Measurements from ENCODE around the gene MAPK1.
"Not testable (repeated sequence)": the region's sequence is repeated elsewhere in the genome, so short reads cannot be mapped to it uniquely, and the experiment has no call there.

MAPK1 gene

DNA sequence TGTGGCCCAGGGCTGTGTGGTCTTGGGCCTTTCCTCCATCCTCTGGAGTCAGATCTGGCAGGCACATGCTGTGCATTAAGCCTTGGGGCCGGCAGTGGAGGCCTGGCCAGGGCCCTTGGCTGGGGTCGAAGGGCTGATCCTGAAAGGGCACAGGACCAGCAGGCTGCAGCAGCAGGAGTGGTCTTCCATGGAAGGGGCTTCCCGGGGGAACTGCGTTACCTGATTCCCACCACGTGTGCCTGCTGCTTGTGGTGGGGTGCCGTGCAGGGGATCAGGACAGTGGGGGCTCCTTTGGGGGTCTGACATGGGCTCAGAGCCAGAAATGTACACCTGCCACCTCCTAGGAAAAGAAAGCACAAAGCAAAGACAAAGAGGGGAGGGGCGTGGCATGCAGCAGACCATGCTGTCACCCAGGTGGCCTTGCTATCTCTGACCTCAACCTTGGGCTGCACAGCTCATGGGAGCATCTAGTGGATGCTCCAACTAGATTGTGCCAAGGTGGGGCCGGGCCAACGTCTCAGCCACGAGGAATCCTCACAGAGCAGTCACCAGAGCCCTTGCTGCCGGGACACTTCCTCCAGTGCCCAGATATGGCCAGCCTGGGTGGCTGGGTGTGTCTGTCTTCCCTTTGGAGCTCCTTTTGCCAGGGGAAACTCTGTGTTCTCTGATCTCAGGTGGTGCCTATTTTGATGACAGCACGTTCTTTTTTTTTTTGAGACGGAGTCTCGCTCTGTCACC, 113.9 kb downstream of the MAPK1 start:
- DNase-seq (ENCODE audit: low read depth, low spot score) = no peak
- ChIA-PET CTCF (no interaction called here), POLR2A (no interaction called here)
- H3K4me3 ChIP-seq (ENCODE audit: low read depth, low read length) = no peak overlapping the region
- TF ChIP-seq, protein P1, sequence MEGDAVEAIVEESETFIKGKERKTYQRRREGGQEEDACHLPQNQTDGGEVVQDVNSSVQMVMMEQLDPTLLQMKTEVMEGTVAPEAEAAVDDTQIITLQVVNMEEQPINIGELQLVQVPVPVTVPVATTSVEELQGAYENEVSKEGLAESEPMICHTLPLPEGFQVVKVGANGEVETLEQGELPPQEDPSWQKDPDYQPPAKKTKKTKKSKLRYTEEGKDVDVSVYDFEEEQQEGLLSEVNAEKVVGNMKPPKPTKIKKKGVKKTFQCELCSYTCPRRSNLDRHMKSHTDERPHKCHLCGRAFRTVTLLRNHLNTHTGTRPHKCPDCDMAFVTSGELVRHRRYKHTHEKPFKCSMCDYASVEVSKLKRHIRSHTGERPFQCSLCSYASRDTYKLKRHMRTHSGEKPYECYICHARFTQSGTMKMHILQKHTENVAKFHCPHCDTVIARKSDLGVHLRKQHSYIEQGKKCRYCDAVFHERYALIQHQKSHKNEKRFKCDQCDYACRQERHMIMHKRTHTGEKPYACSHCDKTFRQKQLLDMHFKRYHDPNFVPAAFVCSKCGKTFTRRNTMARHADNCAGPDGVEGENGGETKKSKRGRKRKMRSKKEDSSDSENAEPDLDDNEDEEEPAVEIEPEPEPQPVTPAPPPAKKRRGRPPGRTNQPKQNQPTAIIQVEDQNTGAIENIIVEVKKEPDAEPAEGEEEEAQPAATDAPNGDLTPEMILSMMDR (IDR thresholded peaks at IDR 0.05; ENCODE audit: insufficient read depth, low read length, missing control alignments) = no peak

DNA sequence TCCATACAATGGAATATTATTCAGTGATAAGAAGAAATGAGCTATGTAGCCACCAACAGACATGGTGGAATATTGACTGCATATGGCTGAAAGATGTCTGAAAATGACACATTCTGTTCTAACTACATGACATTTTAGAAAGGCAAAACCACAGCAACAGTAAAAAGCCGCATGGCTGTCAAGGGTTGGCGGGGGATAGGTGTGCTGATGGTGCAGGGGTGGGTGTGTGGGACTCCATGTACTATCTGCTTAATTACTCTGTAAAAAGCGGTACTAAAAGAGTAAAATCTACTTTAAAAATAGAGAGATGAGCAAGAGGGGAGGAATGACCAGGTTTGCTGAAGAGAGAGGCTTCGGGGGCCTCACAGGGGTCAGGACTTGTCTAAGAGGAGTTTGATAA, 115.2 kb downstream of the MAPK1 start:
- CTCF ChIA-PET = no interaction called here
- no peak for DNase-seq (ENCODE audit: low read depth, low spot score)
- no peak overlapping the region for H3K4me3 ChIP-seq (ENCODE audit: low read depth, low read length)
- POLR2A ChIA-PET = no interaction called here
- TF ChIP-seq, protein P1 (IDR thresholded peaks at IDR 0.05; ENCODE audit: insufficient read depth, low read length, missing control alignments) = no peak

DNA sequence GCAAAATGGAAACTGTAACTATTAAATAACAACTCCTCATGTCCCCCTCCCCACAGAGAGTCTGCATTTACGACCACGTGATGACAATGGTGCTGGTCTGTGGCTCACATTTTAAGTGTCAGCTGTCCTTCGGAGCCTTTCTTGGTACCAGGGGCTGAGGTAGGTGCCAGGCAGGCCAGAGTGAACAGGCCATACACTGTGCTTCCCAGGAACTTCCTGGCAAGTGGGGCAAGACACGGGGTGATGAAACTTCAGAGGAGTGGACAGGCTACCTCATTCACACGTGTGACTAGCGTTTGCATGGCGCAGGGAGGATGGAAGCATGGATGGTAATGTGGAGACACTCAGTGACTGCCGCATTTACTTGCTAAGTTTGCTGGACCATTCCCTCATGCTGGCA, 121.5 kb downstream of the MAPK1 start:
- DNase-seq (ENCODE audit: low read depth, low spot score) = no peak
- TF ChIP-seq, protein P1 (IDR thresholded peaks at IDR 0.05; ENCODE audit: insufficient read depth, low read length, missing control alignments) = no peak
- ChIA-PET CTCF (no interaction called here), POLR2A (no interaction called here)
- H3K4me3 ChIP-seq (ENCODE audit: low read depth, low read length) = no peak overlapping the region

- CTCF ChIA-PET; DNase-seq (ENCODE audit: low read depth, low spot score); H3K4me3 ChIP-seq (ENCODE audit: low read depth, low read length); POLR2A ChIA-PET: not testable (repeated sequence)
These were observed 122.5 kb downstream of the MAPK1 start for GRCh38 chr22:21744917-21745316.

DNA sequence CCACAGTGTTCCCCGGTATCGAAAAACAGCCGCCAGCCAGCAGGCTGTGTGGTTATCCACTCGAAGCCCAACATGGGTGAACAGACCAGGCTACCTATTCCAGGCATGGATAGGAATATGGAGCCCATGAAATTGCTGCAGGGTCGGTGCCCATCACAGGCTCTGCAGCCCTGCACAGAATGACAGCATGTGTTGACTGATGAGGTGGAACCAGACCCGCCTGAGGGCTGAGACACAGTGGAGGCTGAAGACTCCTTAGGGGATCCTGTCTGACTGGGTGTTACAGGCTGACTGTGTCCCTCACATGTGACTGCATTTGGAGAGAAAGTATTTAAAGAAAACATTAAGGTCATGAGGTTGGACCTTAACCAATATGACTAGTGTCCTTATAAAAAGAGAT, 125.7 kb downstream of the MAPK1 start:
- TF ChIP-seq, protein P1 (IDR thresholded peaks at IDR 0.05; ENCODE audit: insufficient read depth, low read length, missing control alignments) = no peak
- ChIA-PET POLR2A (no interaction called here), CTCF (no interaction called here)
- H3K4me3 ChIP-seq (ENCODE audit: low read depth, low read length) = no peak overlapping the region
- DNase-seq (ENCODE audit: low read depth, low spot score) = no peak

- CTCF ChIA-PET = no interaction called here
- no peak overlapping the region for H3K4me3 ChIP-seq (ENCODE audit: low read depth, low read length)
- POLR2A ChIA-PET = no interaction called here
- no peak for DNase-seq (ENCODE audit: low read depth, low spot score)
- TF ChIP-seq, protein P1 (IDR thresholded peaks at IDR 0.05; ENCODE audit: insufficient read depth, low read length, missing control alignments) = no peak
These were observed 126.4 kb downstream of the MAPK1 start for GRCh38 chr22:21741059-21741458.

GRCh38 chr22:21739828-21740377, 127.5 kb downstream of the MAPK1 start:
- TF ChIP-seq, protein P1 (IDR thresholded peaks at IDR 0.05; ENCODE audit: insufficient read depth, low read length, missing control alignments) = no peak
- no peak for DNase-seq (ENCODE audit: low read depth, low spot score)
- ChIA-PET CTCF (interaction anchor here (1.3 kb wide), 1 partner anchor 198 kb away, joined by 3 read pairs; no protein-coding TSS in a partner anchor), POLR2A (no interaction called here)
- no peak overlapping the region for H3K4me3 ChIP-seq (ENCODE audit: low read depth, low read length)

Data from AG04449 (cell line).